GM21619 (cell line): ENCODE data around the gene AGPAT3.

ENCODE experiments used
- ATAC-seq: cut with Tn5 transposase; IDR thresholded peaks from one replicate; pipeline ENCODE4 v1.9.1; 2021; ENCODE audit not compliant: unreplicated experiment

AGPAT3 gene

GRCh38 chr21:44011579-44012473 is 146.8 kb downstream of the AGPAT3 start, which contains the start of gene TRAPPC10:
Gene TRAPPC10, plus strand, starts transcription at chr21:44012309. Its CDS starts 185 bp downstream, at chr21:44012494.
- ATAC-seq, result peak; percentile 51

GRCh38 chr21:44012474-44013379 is 147.7 kb downstream of the AGPAT3 start:
- ATAC-seq, result peak; percentile 54

GRCh38 chr21:44013380-44014088 is 148.5 kb downstream of the AGPAT3 start:
- no peak for ATAC-seq

DNA sequence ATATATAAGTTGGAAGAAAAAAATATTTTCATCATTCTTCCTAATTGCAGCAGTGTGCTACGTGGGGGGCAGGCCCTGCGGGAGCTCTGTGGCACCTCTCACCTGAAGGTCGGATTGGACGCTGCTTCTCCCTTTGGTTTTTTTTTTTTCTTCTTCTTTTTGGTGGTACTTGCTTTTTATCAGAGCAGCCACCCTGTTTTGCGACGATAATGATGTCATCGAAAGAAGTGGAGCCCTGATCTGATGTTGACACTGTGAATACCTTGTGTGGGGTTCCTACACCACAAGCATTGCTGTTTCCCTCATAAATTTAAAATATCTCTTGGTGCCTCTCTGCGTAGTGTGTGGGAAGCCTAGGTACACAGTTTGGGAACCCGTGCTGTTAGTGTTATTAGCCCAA is 152.6 kb downstream of the AGPAT3 start:
- ATAC-seq, result no peak

DNA sequence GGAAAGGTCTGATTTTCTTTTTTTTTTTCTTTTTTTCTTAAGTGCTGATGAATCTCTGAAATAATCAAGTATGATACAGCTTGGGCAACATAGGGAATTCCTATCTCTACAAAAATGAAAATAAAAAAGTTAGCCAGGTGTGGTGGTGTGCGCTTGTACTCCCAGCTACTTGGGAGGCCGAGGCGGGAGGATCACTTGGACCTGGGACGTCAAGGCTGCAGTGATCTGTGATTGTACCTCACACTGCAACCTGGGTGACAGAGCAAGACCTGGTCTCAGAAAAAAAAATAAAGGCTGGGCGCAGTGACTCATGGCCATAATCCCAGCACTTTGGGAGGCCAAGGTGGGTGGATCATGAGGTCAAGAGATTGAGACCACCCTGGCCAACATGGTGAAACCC is 153.1 kb downstream of the AGPAT3 start:
- no peak for ATAC-seq

- ATAC-seq, result no peak
Measured at GRCh38 chr21:44018813-44019567, 154.0 kb downstream of the AGPAT3 start.

GRCh38 chr21:44019568-44019958 is 154.5 kb downstream of the AGPAT3 start:
- ATAC-seq, result no peak

GRCh38 chr21:44020551-44020950 is 155.5 kb downstream of the AGPAT3 start:
- no peak for ATAC-seq

- no peak for ATAC-seq
Measured at GRCh38 chr21:44021064-44021463, 156.0 kb downstream of the AGPAT3 start.

- ATAC-seq, result no peak
Measured at GRCh38 chr21:44024257-44024656, 159.2 kb downstream of the AGPAT3 start.

- ATAC-seq, result no peak
Measured at GRCh38 chr21:44024887-44025353, 159.9 kb downstream of the AGPAT3 start.

DNA sequence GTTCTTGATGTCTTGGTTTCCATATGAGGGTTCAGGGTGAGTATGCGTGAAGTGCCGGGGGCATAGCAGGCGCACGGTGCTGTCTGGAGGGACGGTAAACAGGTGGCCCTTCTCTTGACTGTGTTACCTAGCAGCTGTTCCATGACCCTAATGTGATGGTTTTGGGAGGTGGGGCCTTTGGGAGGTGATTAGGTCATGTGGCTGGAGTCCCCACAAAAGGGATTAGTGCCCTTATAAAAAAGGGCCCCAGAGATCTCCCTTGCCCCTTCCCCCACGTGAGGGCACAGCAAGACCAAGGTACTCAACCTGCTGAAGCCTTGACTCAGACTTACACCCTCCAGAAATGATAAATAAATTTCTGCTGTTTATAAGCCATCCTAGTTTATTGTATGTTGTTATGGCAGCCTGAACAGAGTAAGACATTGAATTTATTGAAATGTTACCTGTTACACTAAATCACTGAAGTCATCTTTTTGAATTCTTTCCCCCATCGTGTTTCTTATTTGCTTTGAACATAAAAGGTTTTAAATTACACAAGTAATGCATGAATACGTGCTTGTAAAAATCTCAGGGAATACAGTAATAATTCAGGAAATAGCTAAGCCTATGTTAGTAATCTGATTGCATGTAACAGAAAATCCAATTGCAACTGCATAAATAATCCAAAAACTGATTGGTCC is 162.7 kb downstream of the AGPAT3 start:
- no peak for ATAC-seq

DNA sequence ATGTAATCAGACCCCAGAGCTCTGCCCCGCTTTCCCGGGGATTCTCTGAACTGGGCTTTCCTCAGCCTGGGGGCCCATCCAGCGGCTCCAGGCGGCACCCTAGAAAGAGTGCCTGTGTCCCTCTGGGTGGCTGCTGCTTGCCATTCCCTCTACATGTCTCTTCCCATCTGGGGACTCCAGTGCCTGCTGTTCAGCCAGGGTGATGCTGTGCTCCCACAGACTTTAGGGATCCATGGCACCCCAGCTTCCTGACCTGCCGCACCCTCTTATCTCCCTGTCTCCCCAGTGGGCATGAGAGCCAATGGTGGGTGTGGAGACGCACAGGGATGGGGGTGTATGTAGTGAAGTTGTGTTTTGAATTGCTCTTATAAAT is 163.2 kb downstream of the AGPAT3 start:
- ATAC-seq, result no peak

- ATAC-seq, result no peak
Measured at GRCh38 chr21:44029460-44030087, 164.6 kb downstream of the AGPAT3 start.

GRCh38 chr21:44035244-44035643 is 170.2 kb downstream of the AGPAT3 start:
- no peak for ATAC-seq
